SU-DHL-6 (cell line): ENCODE measurements around the gene TACR1.

Experiments
- EZH2phosphoT487 ChIP-seq: fragments of 200-600 bp; sonication (generic), shearing (Covaris generic); conservative IDR thresholded peaks from 2 replicates; pipeline ENCODE4 v1.6.1; 2018; ENCODE audit warnings: mild to moderate bottlenecking, antibody characterized with exemption, low read length, moderate library complexity, mixed read lengths
- TF ChIP-seq, protein P1 (sequence below): fragments of 200-600 bp; sonication (generic); IDR thresholded peaks from one replicate; pipeline ENCODE4 v1.5.1; 2017; ENCODE audit warnings: antibody characterized with exemption, mild to moderate bottlenecking, low read length, moderate library complexity; ENCODE audit not compliant: insufficient read depth, poor library complexity, severe bottlenecking

DNA sequence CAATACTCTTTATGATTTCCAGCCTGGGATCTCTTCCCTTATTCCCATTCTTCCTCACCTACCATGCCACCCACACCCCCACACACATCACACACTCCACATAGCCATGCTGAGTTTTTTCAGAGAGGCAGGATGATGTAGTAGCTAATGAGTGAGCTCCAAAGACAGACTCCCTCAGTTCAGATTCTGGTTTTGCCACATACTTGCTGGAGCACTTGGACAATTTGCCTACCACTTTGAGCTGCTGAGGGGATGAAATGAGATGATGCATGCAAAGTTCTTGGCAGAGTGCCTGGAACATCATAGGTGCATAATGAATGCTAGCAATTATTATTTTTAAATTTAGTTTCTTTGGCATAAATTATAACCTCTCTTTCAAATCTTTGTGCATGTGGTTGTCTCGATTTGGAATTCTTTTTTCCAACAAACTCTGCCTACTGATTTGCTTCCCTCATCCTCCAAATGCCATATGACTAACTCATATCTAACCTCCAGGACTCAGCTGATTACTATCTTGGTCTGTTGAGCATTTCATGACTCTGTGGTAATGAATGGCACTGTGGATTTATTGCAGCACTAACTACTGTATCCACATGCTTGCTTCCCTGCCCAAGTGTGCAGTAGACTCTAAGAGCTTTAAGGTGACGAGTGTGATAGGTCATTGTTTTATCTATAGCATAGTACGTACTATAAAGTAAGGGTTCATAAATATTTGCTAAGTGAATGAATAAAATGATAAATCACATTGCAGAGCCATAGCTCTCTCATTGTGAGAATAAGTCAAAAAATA, 99.1 kb downstream of the TACR1 start:
- TF ChIP-seq, protein P1, sequence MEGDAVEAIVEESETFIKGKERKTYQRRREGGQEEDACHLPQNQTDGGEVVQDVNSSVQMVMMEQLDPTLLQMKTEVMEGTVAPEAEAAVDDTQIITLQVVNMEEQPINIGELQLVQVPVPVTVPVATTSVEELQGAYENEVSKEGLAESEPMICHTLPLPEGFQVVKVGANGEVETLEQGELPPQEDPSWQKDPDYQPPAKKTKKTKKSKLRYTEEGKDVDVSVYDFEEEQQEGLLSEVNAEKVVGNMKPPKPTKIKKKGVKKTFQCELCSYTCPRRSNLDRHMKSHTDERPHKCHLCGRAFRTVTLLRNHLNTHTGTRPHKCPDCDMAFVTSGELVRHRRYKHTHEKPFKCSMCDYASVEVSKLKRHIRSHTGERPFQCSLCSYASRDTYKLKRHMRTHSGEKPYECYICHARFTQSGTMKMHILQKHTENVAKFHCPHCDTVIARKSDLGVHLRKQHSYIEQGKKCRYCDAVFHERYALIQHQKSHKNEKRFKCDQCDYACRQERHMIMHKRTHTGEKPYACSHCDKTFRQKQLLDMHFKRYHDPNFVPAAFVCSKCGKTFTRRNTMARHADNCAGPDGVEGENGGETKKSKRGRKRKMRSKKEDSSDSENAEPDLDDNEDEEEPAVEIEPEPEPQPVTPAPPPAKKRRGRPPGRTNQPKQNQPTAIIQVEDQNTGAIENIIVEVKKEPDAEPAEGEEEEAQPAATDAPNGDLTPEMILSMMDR: no peak
- TF ChIP-seq EZH2phosphoT487: no peak
